ENCODE data around the gene BTN1A1.

Gene BTN1A1

GRCh38 chr6:26454631-26455030 is 45.5 kb upstream of the BTN1A1 start:
- no peak for TF ChIP-seq ZNF398 (tag by site-specific recombination; IDR thresholded peaks at IDR 0.05)
- no peak for TF ChIP-seq ZBTB20 (tag by site-specific recombination; IDR thresholded peaks at IDR 0.05)
- no peak for TF ChIP-seq KLF8 (tag by site-specific recombination; IDR thresholded peaks at IDR 0.05)
- TF ChIP-seq ZSCAN18 (tag by site-specific recombination; IDR thresholded peaks at IDR 0.05) = no peak
- TF ChIP-seq ZNF585B (tag by site-specific recombination; IDR thresholded peaks at IDR 0.05) = no peak
- no peak for TF ChIP-seq ZNF692 (tag by site-specific recombination; IDR thresholded peaks at IDR 0.05)
- TF ChIP-seq SP2 (tag by site-specific recombination; IDR thresholded peaks at IDR 0.05) = no peak
- no peak for TF ChIP-seq ZNF677 (tag by site-specific recombination; IDR thresholded peaks at IDR 0.05)
- TF ChIP-seq KLF1 (tag by site-specific recombination; IDR thresholded peaks at IDR 0.05) = no peak
- no peak for TF ChIP-seq ZNF623 (tag by site-specific recombination; IDR thresholded peaks at IDR 0.05)
- TF ChIP-seq INSM2 (tag by site-specific recombination; IDR thresholded peaks at IDR 0.05) = no peak
- TF ChIP-seq BCL6B (tag by site-specific recombination; IDR thresholded peaks at IDR 0.05) = no peak
- TF ChIP-seq ZNF18 (tag by site-specific recombination; IDR thresholded peaks at IDR 0.05) = no peak
- TF ChIP-seq ZNF624 (tag by site-specific recombination; IDR thresholded peaks at IDR 0.05) = no peak
- Histone ChIP-seq H3K27ac (ENCODE audit: extremely low read depth, low read depth, low read length) (no peak overlapping the region), H3K9me3 (ENCODE audit: control insufficient read depth, insufficient read depth, low read depth, low read length) (no peaks in the 10 kb centered on the region), H3K36me3 (ENCODE audit: control insufficient read depth in 2 of 2, insufficient read depth in 1 of 2, low read length in 2 of 2) (peaks cover 0 to 7% of the 10 kb centered on the region in 2 experiments; a peak in 1 of 3 replicates), H3K4me1 (ENCODE audit: control insufficient read depth, insufficient read depth, low read length) (no peaks in the 10 kb centered on the region), H3K4me3 (ENCODE audit: low read depth, low read length) (no peak overlapping the region)
- ChIA-PET POLR2A (interaction anchor here (0.6 to 1.5 kb wide), 2 partner anchors 37 to 68 kb away, joined by 4 read pairs; no protein-coding TSS in a partner anchor), CTCF (no interaction called here)

GRCh38 chr6:26455357-26455970 is 44.6 kb upstream of the BTN1A1 start:
- H3K4me3 ChIP-seq (ENCODE audit: low read depth, low read length) = no peak overlapping the region
- ChIA-PET POLR2A (interaction anchor here (0.7 kb wide), 1 partner anchor 17 kb away, joined by 3 read pairs; no protein-coding TSS in a partner anchor), CTCF (no interaction called here)
- no peak overlapping the region for H3K27ac ChIP-seq (ENCODE audit: extremely low read depth, low read depth, low read length)
- H3K9me3 ChIP-seq (ENCODE audit: control insufficient read depth, insufficient read depth, low read depth, low read length) = no peaks in the 10 kb centered on the region
- H3K4me1 ChIP-seq (ENCODE audit: control insufficient read depth, insufficient read depth, low read length) = no peaks in the 10 kb centered on the region
- peaks cover 8 to 16% of the 10 kb centered on the region in 2 experiments for H3K36me3 ChIP-seq (ENCODE audit: control insufficient read depth in 2 of 2, insufficient read depth in 1 of 2, low read length in 2 of 2)
- TF ChIP-seq ZBTB17 (tag by site-specific recombination; IDR thresholded peaks at IDR 0.05) (peak; percentile 63), ZNF157 (tag by site-specific recombination; IDR thresholded peaks at IDR 0.05) (no peak)
